Liver (tissue), 9 donors: ENCODE data around the gene THOP1. TPM values are rescaled to one million over a fixed set of nuclear protein-coding genes. Genes with fewer than 3 reads are reported as not detected.

Experiments
- DNase-seq: peaks from one replicate; pipeline ENCODE4 v3.0.0-alpha.2; 2017; ENCODE audit warnings: low spot score
- H3K27ac ChIP-seq, 2 donors: one replicate each; pipeline ENCODE4 v1.7.0; 2013; ENCODE audit warnings: inconsistent platforms in 2 of 2, low read length in 2 of 2, control low read depth in 1 of 2, low read depth in 1 of 2, mild to moderate bottlenecking in 1 of 2
- H3K27me3 ChIP-seq, 4 donors: one replicate each; pipeline versions ENCODE4 v1.6.1 to v1.7.0; 2013; ENCODE audit warnings: low read length in 3 of 4, inconsistent platforms in 1 of 4, mild to moderate bottlenecking in 1 of 4, moderate library complexity in 1 of 4; ENCODE audit not compliant: control insufficient read depth in 4 of 4, insufficient read depth in 4 of 4
- H3K36me3 ChIP-seq, 4 donors: one replicate each; pipeline versions ENCODE4 v1.6.1 to v1.7.0; 2013; ENCODE audit warnings: low read length in 3 of 4, mild to moderate bottlenecking in 3 of 4, low read depth in 1 of 4, moderate library complexity in 1 of 4; ENCODE audit not compliant: control insufficient read depth in 4 of 4, insufficient read depth in 3 of 4
- H3K4me1 ChIP-seq, 4 donors: one replicate each; pipeline versions ENCODE4 v1.6.1 to v1.7.0; 2013; ENCODE audit warnings: low read length in 3 of 4, mild to moderate bottlenecking in 3 of 4, moderate library complexity in 1 of 4; ENCODE audit not compliant: control insufficient read depth in 4 of 4, insufficient read depth in 4 of 4
- H3K4me3 ChIP-seq, 3 donors: one replicate each; pipeline versions ENCODE4 v1.6.1 to v1.7.0; 2013; ENCODE audit warnings: low read length in 3 of 3, control low read depth in 1 of 3, low read depth in 1 of 3, mild to moderate bottlenecking in 1 of 3
- H3K9ac ChIP-seq, 2 donors: one replicate each; pipeline ENCODE4 v1.7.0; 2013; ENCODE audit warnings: low read length in 2 of 2, mild to moderate bottlenecking in 2 of 2, moderate library complexity in 2 of 2, control low read depth in 1 of 2, low read depth in 1 of 2
- H3K9me3 ChIP-seq, 4 donors: one replicate each; pipeline versions ENCODE4 v1.6.1 to v1.7.0; 2013; ENCODE audit warnings: low read length in 3 of 4; ENCODE audit not compliant: control insufficient read depth in 4 of 4
- ATF3 ChIP-seq: IDR thresholded peaks from 2 replicates; pipeline ENCODE4 v1.6.1; 2016; ENCODE audit warnings: antibody characterized with exemption
- CTCF ChIP-seq: fragments of 150-350 bp; IDR thresholded peaks from 2 replicates; pipeline ENCODE4 v1.5.1; 2017; ENCODE audit warnings: improper control_type of control experiment, low read depth, low read length; ENCODE audit not compliant: missing input control
- EGR1 ChIP-seq, 2 donors: IDR thresholded peaks; 2 replicates each; pipeline ENCODE4 v1.6.1; 2016 to 2018; ENCODE audit warnings: antibody characterized with exemption in 2 of 2, low read depth in 2 of 2
- FOXA1 ChIP-seq: IDR thresholded peaks from 2 replicates; pipeline ENCODE4 v1.6.1; 2016; ENCODE audit warnings: antibody characterized with exemption
- FOXA2 ChIP-seq: IDR thresholded peaks from 2 replicates; pipeline ENCODE4 v1.6.1; 2016; ENCODE audit warnings: antibody characterized with exemption
- GABPA ChIP-seq, 2 donors: IDR thresholded peaks in 1 of 2; conservative IDR thresholded peaks in 1 of 2; 2 replicates each; pipeline ENCODE4 v1.6.1; 2016; ENCODE audit warnings: antibody characterized with exemption in 2 of 2, mild to moderate bottlenecking in 1 of 2, moderate library complexity in 1 of 2
- HNF4A ChIP-seq, 2 donors: conservative IDR thresholded peaks; 2 replicates each; pipeline ENCODE4 v1.6.1; 2016; ENCODE audit warnings: antibody characterized with exemption in 2 of 2, mild to moderate bottlenecking in 2 of 2
- JUND ChIP-seq, 2 donors: IDR thresholded peaks; 2 replicates each; pipeline ENCODE4 v1.6.1; 2016; ENCODE audit warnings: antibody characterized with exemption in 2 of 2
- MAX ChIP-seq: IDR thresholded peaks from 2 replicates; pipeline ENCODE4 v1.6.1; 2016; ENCODE audit warnings: antibody characterized with exemption
- NR2F2 ChIP-seq: IDR thresholded peaks from 2 replicates; pipeline ENCODE4 v1.6.1; 2016; ENCODE audit warnings: antibody characterized with exemption
- RAD21 ChIP-seq, 2 donors: IDR thresholded peaks; 2 replicates each; pipeline ENCODE4 v1.6.1; 2016; ENCODE audit warnings: antibody characterized with exemption in 2 of 2, mild to moderate bottlenecking in 2 of 2
- REST ChIP-seq: IDR thresholded peaks from 2 replicates; pipeline ENCODE4 v1.6.1; 2016; ENCODE audit warnings: antibody characterized with exemption, mild to moderate bottlenecking
- RXRA ChIP-seq, 2 donors: IDR thresholded peaks; 2 replicates each; pipeline ENCODE4 v1.6.1; 2017 to 2018; ENCODE audit warnings: antibody characterized with exemption in 2 of 2, mild to moderate bottlenecking in 1 of 2
- SP1 ChIP-seq: IDR thresholded peaks from 2 replicates; pipeline ENCODE4 v1.6.1; 2018; ENCODE audit warnings: antibody characterized with exemption, mild to moderate bottlenecking
- TAF1 ChIP-seq: conservative IDR thresholded peaks from 2 replicates; pipeline ENCODE4 v1.6.1; 2016; ENCODE audit warnings: antibody characterized with exemption, mild to moderate bottlenecking
- YY1 ChIP-seq: IDR thresholded peaks from 2 replicates; pipeline ENCODE4 v1.6.1; 2016; ENCODE audit warnings: antibody characterized with exemption, mild to moderate bottlenecking
- ZBTB33 ChIP-seq: IDR thresholded peaks from 2 replicates; pipeline ENCODE4 v1.6.1; 2016; ENCODE audit warnings: antibody characterized with exemption
- WGBS: extraction: QIAGEN DNeasy Blood & Tissue Kit; methylation state at CpG from one replicate; pipeline ENCODE4 v1.1.7; 2013; 5-methylcytosine and 5-hydroxymethylcytosine counted together
- polyA plus RNA-seq, 2 donors: library from polyadenylated mRNA; stranded (reverse) in 1 of 2; unstranded in 1 of 2; fragments of 200-250 nt in 1 of 2; fragments of >200 nt in 1 of 2; fragmentation: Nextera tagmentation in 1 of 2; extraction: Ambion mirVana in 1 of 2; gene quantifications; one replicate each; pipeline versions ENCODE4 v1.2.1 to v1.2.3, GENCODE V29; 2013 to 2015
- total RNA-seq, 2 donors: library from RNA; depleted of rRNA; stranded (reverse); fragments of >200 nt; gene quantifications; one replicate each; pipeline ENCODE4 v1.2.3, GENCODE V29; 2014
- donor health status: healthy.
- donor health status: healthy.
- donor health status: healthy.
- donor health status: healthy.
- donor health status: healthy.

The THOP1 gene
- total and polyA plus RNA-seq, 4 donors: 39.1 to 56.2 (median 44.7) TPM

- Histone ChIP-seq H3K27me3 (no peaks in the 10 kb centered on the region), H3K4me3 (no peak overlapping the region), H3K4me1 (no peaks in the 10 kb centered on the region), H3K9me3 (no peaks in the 10 kb centered on the region), H3K36me3 (peaks cover 3 to 71% (median 14%) of the 10 kb centered on the region in 4 donors), H3K27ac (no peak overlapping the region), H3K9ac (no peak overlapping the region)
- TF ChIP-seq FOXA2: no peak
- no peak for TF ChIP-seq RAD21 (IDR thresholded peaks at IDR 0.05)
- no peak for TF ChIP-seq TAF1
- TF ChIP-seq MAX: no peak
- TF ChIP-seq REST: no peak
- no peak for TF ChIP-seq CTCF
- TF ChIP-seq ATF3: no peak
- TF ChIP-seq NR2F2: no peak
- TF ChIP-seq ZBTB33: no peak
- TF ChIP-seq HNF4A (conservative IDR thresholded peaks at IDR 0.05): no peak
- no peak for TF ChIP-seq RXRA (IDR thresholded peaks at IDR 0.05)
- no peak for TF ChIP-seq YY1
- TF ChIP-seq FOXA1: no peak
- no peak for TF ChIP-seq EGR1 (IDR thresholded peaks at IDR 0.05; ENCODE audit: low read depth in 2 of 2)
- TF ChIP-seq SP1: no peak
- TF ChIP-seq GABPA (IDR thresholded peaks at IDR 0.05 in 1 of 2, conservative IDR thresholded peaks at IDR 0.05 in 1 of 2): no peak
- no peak for TF ChIP-seq JUND (IDR thresholded peaks at IDR 0.05)
- no peak for DNase-seq
- 97% methylated on average over 16 of the region's 16 CpGs for WGBS
Measured at GRCh38 chr19:2761309-2761677, 24.0 kb upstream of the THOP1 start.
